ENCODE measurements around the gene TBC1D10A. TPM values are rescaled to one million over a fixed set of nuclear protein-coding genes. Genes with fewer than 3 reads are reported as not detected.
A peak's percentile ranks its signal among the peaks of the same experiment; 100 is the strongest.

TBC1D10A gene
- total and polyA plus RNA-seq, 2 experiments from 2014 or later, result 3.3 to 8.8 TPM

DNA sequence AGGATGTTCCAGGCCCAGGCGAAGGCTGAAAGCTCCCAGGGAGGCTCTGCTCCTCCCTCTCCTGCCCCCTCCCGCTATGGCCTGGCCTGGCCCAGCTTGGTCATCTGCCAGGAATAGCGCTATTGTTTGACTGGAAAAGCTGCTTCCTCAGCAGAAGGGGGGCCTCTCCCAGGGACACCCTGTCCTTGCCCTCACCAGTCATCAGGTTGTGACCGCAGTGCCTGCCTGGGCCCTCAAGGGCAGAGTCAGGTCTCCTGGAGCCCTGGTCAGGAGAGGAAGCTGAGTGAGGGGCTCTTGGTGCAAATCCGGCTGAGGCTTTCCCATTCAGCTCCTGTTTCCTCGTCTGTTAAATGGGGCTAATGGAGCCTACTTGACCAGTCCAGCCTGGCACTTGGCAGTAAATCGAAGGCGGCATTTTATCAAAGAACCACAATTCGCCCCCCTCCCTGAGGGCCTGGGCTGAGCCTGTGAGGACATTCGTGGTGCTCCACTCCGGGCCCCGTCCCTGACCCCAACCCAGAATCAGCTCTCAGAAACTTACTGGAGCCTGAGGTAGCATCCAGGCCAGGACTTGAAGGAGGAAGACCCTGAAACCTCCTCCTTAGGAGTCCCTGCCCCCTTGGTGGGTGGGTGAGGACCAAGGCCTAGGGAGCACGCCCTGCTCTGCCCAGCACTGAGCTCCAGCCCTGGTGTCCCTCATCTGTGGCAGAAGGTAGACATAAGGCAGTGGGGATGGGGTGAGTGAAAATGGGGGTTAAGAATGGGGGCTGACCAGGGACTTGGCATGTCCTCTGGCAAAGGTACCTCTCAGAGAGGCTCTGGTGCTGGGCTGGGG lies 35.5 kb downstream of the TBC1D10A start:
- Histone ChIP-seq H3K36me3 (ENCODE audit: insufficient read depth) (no peaks in the 10 kb centered on the region), H3K4me2 (no peak overlapping the region), H3K4me3 (no peak overlapping the region), H3K27me3 (ENCODE audit: insufficient read depth) (peaks cover 7% of the 10 kb centered on the region; the same call in 1 of the 2 replicates), H3K27ac (ENCODE audit: low read depth) (no peak overlapping the region), H2AFZ (no peak overlapping the region), H3K9me2 (ENCODE audit: insufficient read depth) (no peaks in the 10 kb centered on the region), H3K4me1 (ENCODE audit: insufficient read depth) (peaks cover 14% of the 10 kb centered on the region; the same call in 1 of the 2 replicates), H3K79me2 (replicated peaks; ENCODE audit: insufficient read depth) (no peaks in the 10 kb centered on the region), H4K20me1 (replicated peaks; ENCODE audit: insufficient read depth) (no peaks in the 10 kb centered on the region; the same call in 1 of the 2 replicates), H3F3A (replicated peaks; ENCODE audit: low read depth) (peaks cover 11% of the 10 kb centered on the region)
- Mint-ChIP-seq H3K27me3 (ENCODE audit: insufficient read depth, low read depth, poor library complexity) (peaks cover 21% of the 10 kb centered on the region), H3K36me3 (ENCODE audit: low read depth) (no peaks in the 10 kb centered on the region), H3K4me3 (no peak overlapping the region), H3K9me3 (no peaks in the 10 kb centered on the region), H3K4me1 (peaks cover 14% of the 10 kb centered on the region; the same call in 2 of the 3 replicates), H3K27ac (no peak overlapping the region)
- DNase-seq (ENCODE audit: low spot score), result no peak
- no peak for ATAC-seq
- TF ChIP-seq ZNF331 (CRISPR knock-in tag; IDR thresholded peaks at IDR 0.05; ENCODE audit: low read depth), result no peak

DNA sequence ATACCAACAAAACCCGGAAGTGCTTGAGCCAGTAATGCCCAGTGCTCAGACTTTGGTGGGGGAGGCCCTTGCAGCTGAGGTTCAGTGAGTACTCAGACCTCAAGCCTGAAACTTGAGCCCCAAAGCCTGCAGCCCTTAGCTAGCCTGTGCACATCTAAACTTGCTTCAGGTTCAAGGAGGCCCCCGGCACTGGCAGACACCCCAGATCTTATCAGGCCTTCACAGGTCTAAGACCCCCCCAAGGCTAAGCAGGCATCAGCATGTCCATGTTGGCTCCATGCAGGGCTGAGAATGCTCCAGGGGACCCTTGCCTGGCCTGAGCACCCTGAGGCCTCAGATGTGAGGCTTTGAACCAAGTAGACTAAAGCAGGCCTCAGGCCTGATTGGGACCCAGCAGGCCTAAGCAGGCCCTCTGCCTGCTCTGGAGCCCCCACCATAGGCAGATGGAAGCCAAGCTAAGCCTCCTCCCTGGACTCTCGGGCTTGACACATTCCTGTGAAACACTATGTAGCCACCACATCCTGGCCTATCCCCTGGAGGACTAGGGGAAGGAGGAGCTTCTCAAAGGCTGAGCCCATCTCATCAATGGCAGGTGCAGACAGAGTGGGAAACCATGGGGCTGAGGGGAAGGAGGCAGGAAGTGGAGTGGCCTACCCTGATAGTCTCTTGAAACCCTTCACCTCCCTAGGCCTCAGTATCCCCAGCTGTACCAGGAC lies 36.2 kb downstream of the TBC1D10A start:
- Mint-ChIP-seq H3K4me1 (peaks cover 14% of the 10 kb centered on the region; the same call in 2 of the 3 replicates), H3K4me3 (peak overlapping the region; percentile 79; the same call in 2 of the 3 replicates), H3K27me3 (ENCODE audit: insufficient read depth, low read depth, poor library complexity) (peaks cover 21% of the 10 kb centered on the region), H3K9me3 (no peaks in the 10 kb centered on the region), H3K36me3 (ENCODE audit: low read depth) (no peaks in the 10 kb centered on the region), H3K27ac (no peak overlapping the region)
- no peaks in the 10 kb centered on the region for H3K36me3 ChIP-seq (ENCODE audit: insufficient read depth)
- H3F3A ChIP-seq (replicated peaks; ENCODE audit: low read depth), result peaks cover 11% of the 10 kb centered on the region
- no peak for ATAC-seq
- H3K4me3 ChIP-seq, result peak overlapping the region; percentile 75
- H3K4me1 ChIP-seq (ENCODE audit: insufficient read depth), result peaks cover 14% of the 10 kb centered on the region; the same call in 1 of the 2 replicates
- H3K79me2 ChIP-seq (replicated peaks; ENCODE audit: insufficient read depth), result no peaks in the 10 kb centered on the region
- H4K20me1 ChIP-seq (replicated peaks; ENCODE audit: insufficient read depth), result no peaks in the 10 kb centered on the region; the same call in 1 of the 2 replicates
- H3K27ac ChIP-seq (ENCODE audit: low read depth), result no peak overlapping the region
- DNase-seq (ENCODE audit: low spot score), result peak; percentile 41
- peaks cover 7% of the 10 kb centered on the region; the same call in 1 of the 2 replicates for H3K27me3 ChIP-seq (ENCODE audit: insufficient read depth)
- no peaks in the 10 kb centered on the region for H3K9me2 ChIP-seq (ENCODE audit: insufficient read depth)
- H3K4me2 ChIP-seq, result peak overlapping the region; percentile 91
- no peak overlapping the region for H2AFZ ChIP-seq
- TF ChIP-seq STAT1 (IDR thresholded peaks at IDR 0.05; ENCODE audit: unreplicated experiment) (no peak), EZH2phosphoT487 (IDR thresholded peaks at IDR 0.05; ENCODE audit: unreplicated experiment) (no peak), NANOG (IDR thresholded peaks at IDR 0.05; ENCODE audit: borderline replicate concordance) (no peak), EZH2 (IDR thresholded peaks at IDR 0.05; ENCODE audit: low read depth, unreplicated experiment) (no peak), ZNF331 (CRISPR knock-in tag; IDR thresholded peaks at IDR 0.05; ENCODE audit: low read depth) (no peak), JUNB (IDR thresholded peaks at IDR 0.05; ENCODE audit: unreplicated experiment) (no peak), CREB1 (CRISPR knock-in tag; IDR thresholded peaks at IDR 0.05; ENCODE audit: low read depth) (no peak), POLR2AphosphoS5 (IDR thresholded peaks at IDR 0.05; ENCODE audit: low read depth) (no peak), ZNF114 (CRISPR knock-in tag; IDR thresholded peaks at IDR 0.05) (no peak)
- TF ChIP-seq, protein P1, sequence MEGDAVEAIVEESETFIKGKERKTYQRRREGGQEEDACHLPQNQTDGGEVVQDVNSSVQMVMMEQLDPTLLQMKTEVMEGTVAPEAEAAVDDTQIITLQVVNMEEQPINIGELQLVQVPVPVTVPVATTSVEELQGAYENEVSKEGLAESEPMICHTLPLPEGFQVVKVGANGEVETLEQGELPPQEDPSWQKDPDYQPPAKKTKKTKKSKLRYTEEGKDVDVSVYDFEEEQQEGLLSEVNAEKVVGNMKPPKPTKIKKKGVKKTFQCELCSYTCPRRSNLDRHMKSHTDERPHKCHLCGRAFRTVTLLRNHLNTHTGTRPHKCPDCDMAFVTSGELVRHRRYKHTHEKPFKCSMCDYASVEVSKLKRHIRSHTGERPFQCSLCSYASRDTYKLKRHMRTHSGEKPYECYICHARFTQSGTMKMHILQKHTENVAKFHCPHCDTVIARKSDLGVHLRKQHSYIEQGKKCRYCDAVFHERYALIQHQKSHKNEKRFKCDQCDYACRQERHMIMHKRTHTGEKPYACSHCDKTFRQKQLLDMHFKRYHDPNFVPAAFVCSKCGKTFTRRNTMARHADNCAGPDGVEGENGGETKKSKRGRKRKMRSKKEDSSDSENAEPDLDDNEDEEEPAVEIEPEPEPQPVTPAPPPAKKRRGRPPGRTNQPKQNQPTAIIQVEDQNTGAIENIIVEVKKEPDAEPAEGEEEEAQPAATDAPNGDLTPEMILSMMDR (conservative IDR thresholded peaks at IDR 0.05; ENCODE audit: low read depth in 2 of 2), result no peak
- TF ChIP-seq, protein P2, sequence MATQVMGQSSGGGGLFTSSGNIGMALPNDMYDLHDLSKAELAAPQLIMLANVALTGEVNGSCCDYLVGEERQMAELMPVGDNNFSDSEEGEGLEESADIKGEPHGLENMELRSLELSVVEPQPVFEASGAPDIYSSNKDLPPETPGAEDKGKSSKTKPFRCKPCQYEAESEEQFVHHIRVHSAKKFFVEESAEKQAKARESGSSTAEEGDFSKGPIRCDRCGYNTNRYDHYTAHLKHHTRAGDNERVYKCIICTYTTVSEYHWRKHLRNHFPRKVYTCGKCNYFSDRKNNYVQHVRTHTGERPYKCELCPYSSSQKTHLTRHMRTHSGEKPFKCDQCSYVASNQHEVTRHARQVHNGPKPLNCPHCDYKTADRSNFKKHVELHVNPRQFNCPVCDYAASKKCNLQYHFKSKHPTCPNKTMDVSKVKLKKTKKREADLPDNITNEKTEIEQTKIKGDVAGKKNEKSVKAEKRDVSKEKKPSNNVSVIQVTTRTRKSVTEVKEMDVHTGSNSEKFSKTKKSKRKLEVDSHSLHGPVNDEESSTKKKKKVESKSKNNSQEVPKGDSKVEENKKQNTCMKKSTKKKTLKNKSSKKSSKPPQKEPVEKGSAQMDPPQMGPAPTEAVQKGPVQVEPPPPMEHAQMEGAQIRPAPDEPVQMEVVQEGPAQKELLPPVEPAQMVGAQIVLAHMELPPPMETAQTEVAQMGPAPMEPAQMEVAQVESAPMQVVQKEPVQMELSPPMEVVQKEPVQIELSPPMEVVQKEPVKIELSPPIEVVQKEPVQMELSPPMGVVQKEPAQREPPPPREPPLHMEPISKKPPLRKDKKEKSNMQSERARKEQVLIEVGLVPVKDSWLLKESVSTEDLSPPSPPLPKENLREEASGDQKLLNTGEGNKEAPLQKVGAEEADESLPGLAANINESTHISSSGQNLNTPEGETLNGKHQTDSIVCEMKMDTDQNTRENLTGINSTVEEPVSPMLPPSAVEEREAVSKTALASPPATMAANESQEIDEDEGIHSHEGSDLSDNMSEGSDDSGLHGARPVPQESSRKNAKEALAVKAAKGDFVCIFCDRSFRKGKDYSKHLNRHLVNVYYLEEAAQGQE (IDR thresholded peaks at IDR 0.05; ENCODE audit: unreplicated experiment), result no peak
- TF ChIP-seq, protein P3, sequence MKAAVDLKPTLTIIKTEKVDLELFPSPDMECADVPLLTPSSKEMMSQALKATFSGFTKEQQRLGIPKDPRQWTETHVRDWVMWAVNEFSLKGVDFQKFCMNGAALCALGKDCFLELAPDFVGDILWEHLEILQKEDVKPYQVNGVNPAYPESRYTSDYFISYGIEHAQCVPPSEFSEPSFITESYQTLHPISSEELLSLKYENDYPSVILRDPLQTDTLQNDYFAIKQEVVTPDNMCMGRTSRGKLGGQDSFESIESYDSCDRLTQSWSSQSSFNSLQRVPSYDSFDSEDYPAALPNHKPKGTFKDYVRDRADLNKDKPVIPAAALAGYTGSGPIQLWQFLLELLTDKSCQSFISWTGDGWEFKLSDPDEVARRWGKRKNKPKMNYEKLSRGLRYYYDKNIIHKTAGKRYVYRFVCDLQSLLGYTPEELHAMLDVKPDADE (IDR thresholded peaks at IDR 0.05), result no peak
